Measurements from ENCODE around the gene EVI5L. TPM values are rescaled to one million over a fixed set of nuclear protein-coding genes. Genes with fewer than 3 reads are reported as not detected.

EVI5L gene
- total RNA-seq, 1 experiment from 2014 or later: 25.7 TPM

DNA sequence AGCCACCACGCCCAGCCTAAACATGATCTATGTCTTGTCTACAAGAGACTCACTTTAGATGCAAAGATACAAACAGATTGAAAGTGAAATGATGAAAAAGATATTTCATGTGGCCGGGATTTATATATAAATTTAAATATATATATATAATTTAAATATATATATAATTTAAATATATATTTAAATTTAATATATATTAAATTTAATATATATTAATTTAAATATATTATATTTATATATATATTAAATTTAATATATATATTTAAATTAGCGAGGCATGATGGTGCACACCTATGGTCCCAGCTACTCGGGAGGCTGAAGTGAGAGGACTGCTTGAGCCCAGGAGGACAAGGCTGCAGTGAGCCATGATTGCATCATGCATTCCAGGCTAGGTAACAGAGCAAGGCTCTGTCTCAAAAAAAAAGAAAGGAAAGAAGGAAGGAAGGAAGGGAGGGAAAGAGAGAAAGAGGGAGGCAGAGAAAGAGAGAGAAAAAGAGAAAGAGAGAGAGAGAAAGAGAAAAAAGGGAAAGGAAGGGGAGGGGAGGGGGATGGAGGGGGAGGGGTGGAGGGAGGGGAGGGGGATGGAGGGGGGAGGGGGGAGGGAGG lies 7.0 kb upstream of the EVI5L start:
- TF ChIP-seq, protein P1, sequence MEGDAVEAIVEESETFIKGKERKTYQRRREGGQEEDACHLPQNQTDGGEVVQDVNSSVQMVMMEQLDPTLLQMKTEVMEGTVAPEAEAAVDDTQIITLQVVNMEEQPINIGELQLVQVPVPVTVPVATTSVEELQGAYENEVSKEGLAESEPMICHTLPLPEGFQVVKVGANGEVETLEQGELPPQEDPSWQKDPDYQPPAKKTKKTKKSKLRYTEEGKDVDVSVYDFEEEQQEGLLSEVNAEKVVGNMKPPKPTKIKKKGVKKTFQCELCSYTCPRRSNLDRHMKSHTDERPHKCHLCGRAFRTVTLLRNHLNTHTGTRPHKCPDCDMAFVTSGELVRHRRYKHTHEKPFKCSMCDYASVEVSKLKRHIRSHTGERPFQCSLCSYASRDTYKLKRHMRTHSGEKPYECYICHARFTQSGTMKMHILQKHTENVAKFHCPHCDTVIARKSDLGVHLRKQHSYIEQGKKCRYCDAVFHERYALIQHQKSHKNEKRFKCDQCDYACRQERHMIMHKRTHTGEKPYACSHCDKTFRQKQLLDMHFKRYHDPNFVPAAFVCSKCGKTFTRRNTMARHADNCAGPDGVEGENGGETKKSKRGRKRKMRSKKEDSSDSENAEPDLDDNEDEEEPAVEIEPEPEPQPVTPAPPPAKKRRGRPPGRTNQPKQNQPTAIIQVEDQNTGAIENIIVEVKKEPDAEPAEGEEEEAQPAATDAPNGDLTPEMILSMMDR (IDR thresholded peaks at IDR 0.05; ENCODE audit: unreplicated experiment): no peak
- ChIA-PET CTCF (interaction anchor here (0.6 kb wide), 1 partner anchor 32 kb away, joined by 3 read pairs; no protein-coding TSS in a partner anchor), POLR2A (no interaction called here)
- no peaks in the 10 kb centered on the region for H3K9me3 Mint-ChIP-seq (ENCODE audit: unreplicated experiment)
- H3K27ac Mint-ChIP-seq (ENCODE audit: low read depth, unreplicated experiment): peak overlapping the region; percentile 71
- no TSS peak for BruUV-seq (replicated peaks)
- H3K36me3 Mint-ChIP-seq (ENCODE audit: insufficient read depth, unreplicated experiment): no peaks in the 10 kb centered on the region
- DNase-seq (ENCODE audit: unreplicated experiment): no peak
- peaks cover 21% of the 10 kb centered on the region for H3K27me3 Mint-ChIP-seq (ENCODE audit: insufficient read depth, unreplicated experiment)
- peaks cover 6% of the 10 kb centered on the region for H3K4me1 Mint-ChIP-seq (ENCODE audit: insufficient read depth, unreplicated experiment)
- intact Hi-C loops (cut with micrococcal nuclease): no loop called here
- no peak overlapping the region for H3K4me3 Mint-ChIP-seq (ENCODE audit: unreplicated experiment)

DNA sequence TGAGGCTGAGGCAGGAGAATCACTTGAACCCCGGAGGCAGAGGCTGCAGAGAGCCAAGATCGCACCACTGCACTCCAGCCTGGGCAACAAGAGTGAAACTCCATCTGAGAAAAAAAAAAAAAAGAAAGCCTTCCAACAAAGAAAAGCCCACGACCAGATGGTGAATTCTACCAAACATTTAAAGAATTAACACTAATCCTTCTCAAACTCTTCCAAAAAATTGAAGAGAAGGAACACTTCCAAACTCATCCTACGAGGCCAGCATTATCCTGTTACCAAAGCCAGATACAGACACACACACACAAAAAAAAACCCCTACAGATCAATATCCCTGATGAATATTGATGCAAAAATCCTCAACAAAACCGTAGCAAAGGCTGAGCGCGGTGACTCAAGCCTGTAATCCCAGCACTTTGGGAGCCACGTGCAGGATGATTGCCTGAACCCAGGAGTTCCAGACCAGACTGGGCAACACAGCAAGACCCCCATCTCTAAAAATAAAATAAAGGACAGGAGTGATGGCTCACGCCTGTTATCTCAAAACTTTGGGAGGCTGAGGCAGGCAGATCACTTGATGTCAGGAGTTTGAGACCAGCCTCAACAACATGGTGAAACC lies 6.2 kb upstream of the EVI5L start:
- Mint-ChIP-seq H3K27me3 (ENCODE audit: insufficient read depth, unreplicated experiment) (peaks cover 20% of the 10 kb centered on the region), H3K9me3 (ENCODE audit: unreplicated experiment) (no peaks in the 10 kb centered on the region), H3K36me3 (ENCODE audit: insufficient read depth, unreplicated experiment) (no peaks in the 10 kb centered on the region), H3K4me3 (ENCODE audit: unreplicated experiment) (no peak overlapping the region), H3K27ac (ENCODE audit: low read depth, unreplicated experiment) (peak overlapping the region; percentile 71), H3K4me1 (ENCODE audit: insufficient read depth, unreplicated experiment) (peaks cover 6% of the 10 kb centered on the region)
- TF ChIP-seq, protein P1 (IDR thresholded peaks at IDR 0.05; ENCODE audit: unreplicated experiment): no peak
- no TSS peak for BruUV-seq (replicated peaks)
- DNase-seq (ENCODE audit: unreplicated experiment): no peak
- ChIA-PET CTCF (interaction anchor here (0.6 kb wide), 1 partner anchor 554 kb away, joined by 3 read pairs; no protein-coding TSS in a partner anchor), POLR2A (no interaction called here)
- intact Hi-C loops (cut with micrococcal nuclease): no loop called here

DNA sequence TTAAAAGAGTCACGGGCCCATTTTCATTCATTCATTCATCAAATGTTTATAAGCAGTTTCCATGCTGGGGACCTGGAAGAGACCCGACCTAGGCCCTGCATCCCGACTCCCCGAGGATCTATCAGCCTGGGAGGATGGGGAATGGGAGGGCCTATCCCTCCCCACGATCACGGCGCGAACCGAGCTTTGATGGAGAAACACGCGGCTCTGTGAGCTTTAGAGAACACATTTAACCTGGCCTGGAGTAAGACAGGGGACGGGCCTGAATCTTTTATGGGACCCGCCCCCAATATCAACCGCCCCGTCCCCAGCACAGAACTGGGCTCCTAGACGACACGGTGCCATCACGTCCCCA lies 875 bp upstream of the EVI5L start:
- Mint-ChIP-seq H3K4me3 (ENCODE audit: unreplicated experiment) (peak overlapping the region; percentile 78), H3K9me3 (ENCODE audit: unreplicated experiment) (no peaks in the 10 kb centered on the region), H3K27me3 (ENCODE audit: insufficient read depth, unreplicated experiment) (no peaks in the 10 kb centered on the region), H3K4me1 (ENCODE audit: insufficient read depth, unreplicated experiment) (peaks cover 32% of the 10 kb centered on the region), H3K27ac (ENCODE audit: low read depth, unreplicated experiment) (peak overlapping the region; percentile 44), H3K36me3 (ENCODE audit: insufficient read depth, unreplicated experiment) (peaks cover 6% of the 10 kb centered on the region)
- BruUV-seq (replicated peaks): no TSS peak
- ChIA-PET POLR2A (no interaction called here), CTCF (interaction anchor here (1.0 kb wide), 1 partner anchor 23 kb away, joined by 4 read pairs; no protein-coding TSS in a partner anchor)
- intact Hi-C loops (cut with micrococcal nuclease): no loop called here
- DNase-seq (ENCODE audit: unreplicated experiment): no peak
- TF ChIP-seq, protein P1 (IDR thresholded peaks at IDR 0.05; ENCODE audit: unreplicated experiment): no peak

DNA sequence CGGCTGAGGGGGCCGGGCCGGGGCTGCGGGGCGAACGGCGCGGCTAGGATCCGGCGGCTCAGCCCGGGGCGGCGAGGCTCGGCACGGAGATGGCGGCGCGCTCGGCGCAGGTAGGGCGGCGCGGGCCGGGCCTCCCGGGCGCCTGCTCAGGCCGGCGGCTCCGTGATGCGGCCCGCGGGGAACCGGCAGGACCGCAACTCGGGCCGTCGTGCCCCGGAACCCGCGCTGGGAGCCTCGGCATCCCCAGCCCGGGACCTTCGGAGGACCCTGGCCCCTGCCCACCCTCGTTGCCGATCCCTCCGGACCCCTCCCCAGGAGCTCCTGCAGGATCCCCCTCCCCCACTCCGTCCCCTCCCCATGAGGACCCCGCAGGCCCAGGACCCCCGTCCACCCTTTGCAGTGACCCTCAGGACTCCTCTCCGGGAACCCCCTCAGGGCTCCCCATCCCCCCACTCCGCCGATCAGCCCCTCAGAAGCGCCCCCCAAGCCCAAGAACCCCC lies 304 bp downstream of the EVI5L start:
- Mint-ChIP-seq H3K9me3 (ENCODE audit: unreplicated experiment) (no peaks in the 10 kb centered on the region), H3K27ac (ENCODE audit: low read depth, unreplicated experiment) (peak overlapping the region; percentile 97), H3K27me3 (ENCODE audit: insufficient read depth, unreplicated experiment) (no peaks in the 10 kb centered on the region), H3K36me3 (ENCODE audit: insufficient read depth, unreplicated experiment) (peaks cover 7% of the 10 kb centered on the region), H3K4me1 (ENCODE audit: insufficient read depth, unreplicated experiment) (peaks cover 32% of the 10 kb centered on the region), H3K4me3 (ENCODE audit: unreplicated experiment) (peak overlapping the region; percentile 78)
- TF ChIP-seq, protein P1 (IDR thresholded peaks at IDR 0.05; ENCODE audit: unreplicated experiment): no peak
- BruUV-seq (replicated peaks): no TSS peak
- POLR2A ChIA-PET: interaction anchor here (0.7 to 1.5 kb wide), 4 partner anchors 18 to 129 kb away, joined by 3 to 5 read pairs (median 4); partner anchors contain the start of genes FCER2 and MAP2K7
- CTCF ChIA-PET: interaction anchor here (0.7 to 0.8 kb wide), 3 partner anchors 21 to 114 kb away, joined by 3 read pairs; no protein-coding TSS in a partner anchor
- intact Hi-C loops (cut with micrococcal nuclease): no loop called here
- DNase-seq (ENCODE audit: unreplicated experiment): no peak
